SU-DHL-6 (cell line): ENCODE measurements around the gene PDF.

ENCODE experiments used
- H2AFZ ChIP-seq: fragments of 200-600 bp; sonication (generic); 2 replicates; pipeline ENCODE4 v1.6.1; 2014; ENCODE audit warnings: low read depth, mild to moderate bottlenecking, moderate library complexity, mixed read lengths, antibody characterized with exemption, low read length; ENCODE audit not compliant: severe bottlenecking
- H3F3A ChIP-seq: fragments of 200-600 bp; shearing (Covaris generic); 2 replicates; pipeline ENCODE4 v1.6.0; 2016; ENCODE audit warnings: antibody characterized with exemption, mild to moderate bottlenecking; ENCODE audit not compliant: insufficient read depth
- H3K27ac ChIP-seq: fragments of 200-600 bp; sonication (generic); 2 replicates; pipeline ENCODE4 v1.5.1; 2016; ENCODE audit warnings: low read depth, mild to moderate bottlenecking, low read length, moderate library complexity, mixed read lengths
- H3K27me3 ChIP-seq: fragments of 200-600 bp; sonication (generic), shearing (Covaris generic); 2 replicates; pipeline ENCODE4 v1.6.0; 2014; ENCODE audit warnings: mild to moderate bottlenecking, low read length
- H3K36me3 ChIP-seq: fragments of 200-600 bp; sonication (generic); 2 replicates; pipeline ENCODE4 v1.6.1; 2014; ENCODE audit warnings: mild to moderate bottlenecking, low read length, mixed read lengths
- H3K4me2 ChIP-seq: fragments of 300-600, 200-600 bp; shearing (Covaris generic), sonication (generic); 2 replicates; pipeline ENCODE4 v1.6.0; 2014; ENCODE audit warnings: low read length, low read depth, mild to moderate bottlenecking; ENCODE audit not compliant: poor library complexity, severe bottlenecking
- H3K4me3 ChIP-seq: fragments of 200-600 bp; sonication (generic); 2 replicates; pipeline ENCODE4 v1.5.1; 2014; ENCODE audit warnings: antibody characterized with exemption, low read length, mild to moderate bottlenecking, mixed read lengths; ENCODE audit not compliant: insufficient read depth, poor library complexity, severe bottlenecking
- H3K79me2 ChIP-seq: fragments of 200-600 bp; sonication (generic); 2 replicates; pipeline ENCODE4 v1.6.1; 2014; ENCODE audit warnings: mild to moderate bottlenecking, low read length, moderate library complexity; ENCODE audit not compliant: insufficient read depth
- H3K9ac ChIP-seq: fragments of 200-600 bp; sonication (generic); 2 replicates; pipeline ENCODE4 v1.7.0; 2014; ENCODE audit warnings: mild to moderate bottlenecking, low read length
- H3K9me2 ChIP-seq: fragments of 200-600 bp; sonication (generic); replicated peaks from 2 replicates; pipeline ENCODE4 v1.6.1; 2014; ENCODE audit warnings: low read length; ENCODE audit not compliant: insufficient read depth
- H3K9me3 ChIP-seq: fragments of 200-600 bp; sonication (generic); 2 replicates; pipeline ENCODE4 v1.6.1; 2014; ENCODE audit warnings: low read length, mixed read lengths; ENCODE audit not compliant: insufficient read depth
- H4K20me1 ChIP-seq: fragments of 200-600 bp; sonication (generic); 2 replicates; pipeline ENCODE4 v1.6.1; 2014; ENCODE audit warnings: low read depth, mild to moderate bottlenecking, antibody characterized with exemption, low read length, moderate library complexity, mixed read lengths
- CTCF ChIP-seq: fragments of 200-600 bp; sonication (generic); IDR thresholded peaks from one replicate; pipeline ENCODE4 v1.5.1; 2017; ENCODE audit warnings: antibody characterized with exemption, mild to moderate bottlenecking, low read length, moderate library complexity; ENCODE audit not compliant: insufficient read depth, poor library complexity, severe bottlenecking
- EZH2phosphoT487 ChIP-seq: fragments of 200-600 bp; sonication (generic), shearing (Covaris generic); conservative IDR thresholded peaks from 2 replicates; pipeline ENCODE4 v1.6.1; 2018; ENCODE audit warnings: mild to moderate bottlenecking, antibody characterized with exemption, low read length, moderate library complexity, mixed read lengths

PDF gene

DNA sequence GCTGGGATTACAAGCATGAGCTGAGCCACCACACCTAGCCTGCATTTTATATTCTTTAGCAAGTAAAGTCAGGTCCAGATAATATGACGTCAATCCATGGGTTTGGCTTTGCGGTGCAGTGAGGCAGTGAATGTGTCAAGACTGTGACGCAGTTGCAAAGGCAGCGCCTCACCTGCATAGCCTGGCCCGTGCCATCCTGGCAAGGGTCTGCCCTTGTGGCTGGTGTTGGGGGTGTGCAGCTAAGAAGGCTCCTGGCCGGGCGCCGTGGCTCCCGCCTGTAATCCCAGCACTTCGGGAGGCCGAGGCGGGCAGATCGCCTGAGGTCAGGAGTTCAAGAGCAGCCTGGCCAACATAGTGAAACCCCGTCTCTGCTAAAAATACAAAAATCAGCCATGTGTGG is 7.0 kb downstream of the PDF start:
- Histone ChIP-seq H3K79me2 (peaks cover 48% of the 10 kb centered on the region), H3K27ac (no peak overlapping the region), H4K20me1 (peaks cover 7% of the 10 kb centered on the region; the same call in 1 of the 2 replicates), H3K4me2 (no peak overlapping the region), H3K9me2 (no peaks in the 10 kb centered on the region), H3K9me3 (no peaks in the 10 kb centered on the region), H3K27me3 (no peaks in the 10 kb centered on the region), H3K36me3 (peaks cover 3% of the 10 kb centered on the region; the same call in 1 of the 2 replicates), H3F3A (peaks cover 9% of the 10 kb centered on the region), H3K9ac (no peak overlapping the region), H2AFZ (no peak overlapping the region), H3K4me3 (no peak overlapping the region)
- no peak for TF ChIP-seq CTCF
- TF ChIP-seq EZH2phosphoT487: no peak

DNA sequence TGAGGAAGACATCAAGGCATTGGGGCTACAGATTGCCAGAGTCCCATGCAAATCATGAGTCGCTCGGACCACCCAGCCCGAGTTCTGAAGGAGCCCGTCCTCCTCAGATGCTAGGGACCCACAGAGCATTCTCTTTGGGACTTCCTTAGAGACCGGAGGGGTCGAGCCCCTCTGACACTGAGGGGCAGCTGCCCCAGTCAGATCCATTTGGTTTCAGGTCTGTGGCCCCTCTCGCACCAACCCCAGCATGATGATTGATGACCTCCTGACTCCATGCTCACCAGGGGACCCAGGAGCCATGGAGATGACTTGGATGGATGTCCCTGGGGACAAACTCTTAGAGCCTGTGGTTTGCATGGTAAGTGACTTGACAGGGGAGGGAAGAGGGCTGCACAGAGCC is 8.0 kb downstream of the PDF start:
- no peaks in the 10 kb centered on the region for H3K27me3 ChIP-seq
- peaks cover 39% of the 10 kb centered on the region for H3K79me2 ChIP-seq
- peaks cover 9% of the 10 kb centered on the region for H3F3A ChIP-seq
- no peak overlapping the region for H3K4me2 ChIP-seq
- peaks cover 3% of the 10 kb centered on the region; the same call in 1 of the 2 replicates for H4K20me1 ChIP-seq
- H3K9me2 ChIP-seq: no peaks in the 10 kb centered on the region
- TF ChIP-seq CTCF (no peak), EZH2phosphoT487 (no peak)
- H3K9ac ChIP-seq: no peak overlapping the region
- H3K27ac ChIP-seq: no peak overlapping the region
- H3K4me3 ChIP-seq: no peak overlapping the region
- H2AFZ ChIP-seq: no peak overlapping the region
- H3K36me3 ChIP-seq: peaks cover 3% of the 10 kb centered on the region; the same call in 1 of the 2 replicates
- no peaks in the 10 kb centered on the region for H3K9me3 ChIP-seq

GRCh38 chr16:69321080-69321479 is 9.3 kb downstream of the PDF start:
- peaks cover 3% of the 10 kb centered on the region; the same call in 1 of the 2 replicates for H4K20me1 ChIP-seq
- no peak overlapping the region for H3K4me2 ChIP-seq
- no peaks in the 10 kb centered on the region for H3K9me3 ChIP-seq
- no peaks in the 10 kb centered on the region for H3K36me3 ChIP-seq
- H3K4me3 ChIP-seq: no peak overlapping the region
- no peak for TF ChIP-seq CTCF
- no peak for TF ChIP-seq EZH2phosphoT487
- H2AFZ ChIP-seq: no peak overlapping the region
- no peaks in the 10 kb centered on the region for H3K9me2 ChIP-seq
- H3K9ac ChIP-seq: no peak overlapping the region
- 0 out of 2 replicates have a peak, but pooled peaks cover under 1% of the 10 kb centered on the region for H3F3A ChIP-seq
- peaks cover 26% of the 10 kb centered on the region for H3K79me2 ChIP-seq
- no peak overlapping the region for H3K27ac ChIP-seq
- H3K27me3 ChIP-seq: no peaks in the 10 kb centered on the region
